ENCODE measurements around the gene NPAS2.

The NPAS2 gene

DNA sequence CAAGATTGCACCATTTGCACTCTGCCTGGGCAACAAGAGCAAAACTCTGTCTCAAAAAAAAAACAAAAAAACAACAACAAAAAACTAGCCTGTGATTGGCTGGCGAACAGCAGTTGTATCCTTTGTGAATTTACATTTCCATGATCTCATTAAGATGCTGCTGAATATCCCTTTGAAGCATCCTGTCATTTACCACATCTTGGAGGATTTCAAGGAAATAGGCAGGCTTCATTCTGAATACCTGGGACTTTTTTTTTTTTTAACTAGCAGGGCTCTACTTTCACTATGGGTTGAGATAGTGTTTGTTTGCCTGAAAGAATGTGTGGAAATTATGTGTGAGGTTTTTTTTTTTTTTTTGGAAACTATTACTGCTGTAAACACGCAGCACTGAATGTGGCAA lies 132.6 kb downstream of the NPAS2 start:
- no peak for DNase-seq

DNA sequence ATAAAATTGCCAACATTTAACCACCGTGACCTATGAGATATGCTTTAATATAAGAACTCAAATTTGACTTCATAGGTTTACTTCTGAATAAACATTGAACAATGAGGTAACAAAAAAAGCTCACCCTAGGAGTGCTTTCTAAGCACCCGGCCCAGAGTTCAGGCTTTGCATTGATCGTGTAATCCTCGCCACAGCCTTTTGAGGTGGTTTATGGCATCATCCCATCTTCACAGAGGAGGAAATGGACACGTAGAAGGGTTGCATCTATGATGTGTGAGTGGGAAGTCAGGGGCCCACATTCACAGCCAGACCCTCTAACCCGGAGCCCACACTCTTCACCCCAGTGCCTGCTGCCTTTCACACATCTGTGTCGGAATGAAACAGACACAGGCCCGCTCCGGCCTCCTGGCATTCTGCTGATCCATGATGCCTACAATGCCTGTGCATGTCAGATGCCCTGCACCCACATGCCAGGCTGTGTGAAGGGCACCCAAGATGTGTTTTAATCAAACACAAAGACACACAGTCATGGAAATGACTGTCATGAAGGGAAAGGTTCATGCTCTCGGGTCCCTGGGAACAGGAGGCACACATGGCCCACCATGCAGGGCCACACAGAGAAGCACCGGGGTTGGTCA lies 133.6 kb downstream of the NPAS2 start:
- DNase-seq = no peak

DNA sequence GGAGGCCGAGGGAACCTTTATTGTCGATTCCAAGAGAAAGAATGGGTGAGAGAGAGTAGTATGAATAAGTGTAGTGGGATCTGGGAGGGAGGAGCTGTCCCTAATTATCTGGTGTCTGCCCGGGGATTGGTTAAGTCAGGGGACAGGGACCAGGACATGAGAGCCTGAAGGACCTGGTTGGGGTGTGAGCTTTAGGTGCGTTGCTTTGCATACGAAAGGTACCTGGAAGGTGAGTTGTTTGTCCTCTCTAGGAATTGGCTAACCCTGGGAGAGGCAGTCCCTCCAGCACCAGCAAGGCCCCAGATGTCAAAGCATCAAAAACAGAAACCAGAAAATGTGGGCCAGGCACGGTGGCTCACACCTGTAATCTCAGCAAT lies 134.1 kb downstream of the NPAS2 start:
- no peak for DNase-seq

DNA sequence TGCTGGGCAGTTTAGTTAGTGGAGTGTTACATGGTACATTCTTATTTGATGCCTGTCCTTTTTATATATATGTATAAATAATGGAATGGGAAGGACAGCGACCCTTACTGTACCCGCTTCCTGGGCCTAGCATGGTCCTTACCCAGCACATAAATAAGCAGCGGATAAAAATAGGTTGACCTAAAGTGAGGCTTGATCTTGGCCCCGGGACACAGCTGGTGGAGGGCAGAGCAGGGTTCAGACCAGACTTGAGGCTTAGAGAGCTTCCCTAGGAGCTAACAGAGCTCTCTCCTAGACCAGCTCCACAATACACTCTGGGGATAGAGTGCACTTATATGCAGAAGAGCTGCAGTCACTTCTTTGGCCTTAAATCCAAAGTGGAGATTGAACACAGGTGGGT lies 135.3 kb downstream of the NPAS2 start:
- no peak for DNase-seq

DNA sequence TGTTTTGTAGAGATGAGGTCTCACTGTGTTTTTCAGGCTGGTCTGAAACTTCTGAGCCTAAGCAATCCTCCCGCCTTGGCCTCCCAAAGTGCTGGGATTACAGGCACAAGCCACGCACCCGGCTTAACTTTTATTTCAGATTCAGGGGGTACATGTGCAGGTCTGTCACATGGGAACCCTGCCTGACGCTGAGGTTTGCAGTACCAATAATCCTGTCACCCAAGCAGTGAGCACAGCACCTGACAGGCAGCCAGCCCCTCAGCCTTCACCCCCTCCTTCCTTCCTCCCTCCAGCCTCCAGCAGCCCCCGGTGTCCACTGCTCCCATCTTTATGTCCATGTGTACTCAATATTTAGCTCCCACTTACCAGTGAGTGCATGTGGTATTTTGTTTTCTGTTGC lies 136.1 kb downstream of the NPAS2 start:
- no peak for DNase-seq

DNA sequence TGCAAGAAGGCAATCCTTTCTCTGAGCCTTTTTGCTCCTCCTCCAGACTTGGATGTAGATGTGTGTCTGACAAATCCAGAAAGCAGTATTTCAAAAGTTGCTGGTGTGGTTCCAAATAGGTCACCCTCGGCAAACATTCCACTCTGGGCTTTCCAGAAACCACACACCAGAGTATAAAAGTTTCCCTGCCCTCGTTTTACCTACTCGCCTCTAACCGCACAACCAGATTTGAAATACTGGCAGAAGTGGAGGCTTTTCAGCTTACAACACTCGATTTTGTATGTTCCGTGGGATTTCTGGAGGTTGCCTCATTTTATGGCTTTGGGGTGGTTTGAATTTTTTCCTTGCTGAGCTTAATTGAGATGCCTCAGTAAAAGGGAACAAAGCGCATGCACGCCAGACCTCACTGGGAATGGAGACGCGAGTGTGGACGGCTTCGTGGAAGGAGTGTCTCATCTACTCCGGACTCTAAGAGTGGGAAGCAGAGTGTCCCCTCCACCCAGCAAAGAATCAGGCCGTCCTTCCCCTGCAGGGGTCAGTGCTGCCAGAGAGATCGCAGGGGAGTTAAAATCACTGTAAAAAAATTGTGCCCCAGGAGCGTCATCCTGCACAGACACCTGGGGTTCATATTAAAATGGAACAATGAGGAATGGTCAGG lies 138.2 kb downstream of the NPAS2 start:
- DNase-seq = no peak

DNA sequence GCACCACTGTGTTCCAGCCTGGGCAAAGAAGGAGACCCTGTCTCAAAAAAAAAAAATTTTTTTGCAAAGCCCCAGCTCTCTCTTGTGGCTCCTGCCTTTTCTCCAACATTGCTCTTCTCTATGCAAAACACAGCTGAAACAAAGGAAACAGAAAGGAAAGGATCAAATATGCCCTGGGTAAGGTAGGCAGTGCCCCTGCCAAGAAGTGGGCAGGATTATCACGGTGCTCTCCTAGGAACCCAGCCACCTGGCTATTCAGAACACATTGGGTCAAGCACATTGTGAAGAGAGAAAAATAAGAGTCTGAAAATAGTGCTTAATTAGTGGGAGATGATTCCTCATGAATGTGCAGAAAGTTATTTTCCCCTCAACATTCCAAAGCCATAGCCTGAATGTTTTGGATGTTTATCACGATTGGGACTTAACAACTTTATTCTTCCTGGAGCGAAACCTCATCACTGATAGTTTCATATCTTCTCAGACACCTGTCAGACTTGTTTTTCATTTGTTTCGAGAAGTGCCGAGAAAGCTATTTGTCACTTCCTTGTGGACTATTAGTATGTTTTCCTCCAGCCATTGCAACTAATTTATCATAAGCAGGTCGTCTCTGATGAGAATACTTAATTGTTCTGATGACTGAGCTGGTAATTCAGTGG lies 139.4 kb downstream of the NPAS2 start:
- no peak for DNase-seq

DNA sequence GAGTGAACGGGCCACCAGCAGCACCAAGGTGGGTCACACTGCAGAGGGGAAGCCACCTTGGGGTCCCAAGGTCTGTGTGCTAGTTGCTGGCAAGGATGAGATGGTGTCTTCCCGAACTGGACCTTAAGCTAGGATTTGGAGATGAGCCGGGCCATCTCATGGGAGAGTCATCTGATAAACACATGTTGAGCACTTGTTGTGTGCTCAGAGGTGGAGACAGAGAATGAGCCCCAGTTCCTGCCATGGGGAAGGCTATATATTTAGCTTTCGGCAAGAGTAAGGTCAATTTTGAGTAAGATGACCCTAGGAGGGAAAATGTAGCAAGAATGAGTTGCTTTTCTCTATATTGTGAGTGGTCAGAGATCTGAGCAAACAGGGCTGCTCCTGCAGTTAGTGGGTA lies 140.7 kb downstream of the NPAS2 start:
- no peak for DNase-seq

DNA sequence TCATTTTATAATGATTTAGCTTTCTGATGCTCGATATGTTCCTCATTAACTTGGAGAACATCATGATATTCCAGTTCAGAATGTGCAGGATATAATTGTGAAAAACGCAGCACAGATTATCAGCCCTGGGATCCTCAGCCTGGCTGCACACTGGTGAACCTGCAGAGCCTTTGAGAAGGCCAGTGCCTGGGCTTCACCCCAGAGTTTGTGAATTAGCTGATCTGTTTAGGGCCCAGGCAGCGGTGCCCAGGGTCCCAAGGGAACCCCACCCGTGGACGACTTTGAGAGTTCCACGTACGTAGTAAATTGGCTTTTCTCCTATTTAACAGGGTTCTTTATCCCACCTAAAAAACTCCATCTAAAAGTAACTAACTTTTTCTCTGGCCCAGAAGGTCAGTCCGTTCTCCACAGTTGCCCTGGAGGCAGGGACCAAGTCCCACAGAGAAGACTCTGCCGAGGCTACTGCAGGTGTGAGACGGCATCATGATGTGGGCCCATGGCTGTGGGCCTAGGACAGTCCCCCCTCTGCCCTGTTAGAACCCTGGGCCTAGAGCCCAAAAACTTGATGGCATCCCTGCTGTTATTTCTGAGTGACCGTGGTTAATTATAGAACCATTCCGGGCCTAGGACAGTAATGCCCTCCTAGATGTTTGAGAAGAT lies 142.6 kb downstream of the NPAS2 start:
- no peak for DNase-seq

DNA sequence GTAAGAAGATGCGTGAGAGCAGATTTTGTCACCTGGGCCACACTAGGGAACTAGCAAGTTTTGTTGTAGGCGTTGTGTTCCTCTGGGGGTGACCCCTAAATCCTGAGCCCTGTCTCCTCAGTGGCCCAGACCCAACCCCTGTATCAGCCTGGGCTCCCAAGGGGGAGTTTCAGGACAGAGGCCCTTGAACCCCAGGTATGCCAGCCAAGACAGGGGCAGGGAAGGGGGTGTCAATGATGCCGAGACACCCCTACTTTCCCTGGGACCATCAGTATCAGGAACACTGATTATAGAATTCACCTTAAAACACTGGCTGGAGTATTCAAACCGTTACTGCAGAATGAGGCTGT lies 143.1 kb downstream of the NPAS2 start:
- DNase-seq = no peak

DNA sequence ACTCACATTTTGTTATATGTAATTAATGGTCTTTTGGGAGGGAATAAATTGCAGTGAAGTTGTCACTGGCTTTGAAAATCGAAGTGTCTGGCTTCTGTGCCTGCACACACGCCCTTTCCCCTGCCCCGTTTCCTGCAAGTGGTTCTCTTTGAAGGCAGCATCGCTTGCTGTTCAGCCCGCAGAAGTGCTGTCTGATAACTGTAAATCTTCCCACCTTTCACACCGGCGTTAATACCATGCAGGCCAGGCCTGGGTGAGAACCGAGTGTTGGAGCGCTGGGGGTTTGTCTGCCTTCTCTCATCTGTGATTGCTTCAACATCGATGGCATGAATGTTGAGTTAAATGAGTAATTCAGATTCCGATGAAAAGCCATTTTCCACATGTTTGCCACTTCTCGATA lies 144.3 kb downstream of the NPAS2 start:
- no peak for DNase-seq

DNA sequence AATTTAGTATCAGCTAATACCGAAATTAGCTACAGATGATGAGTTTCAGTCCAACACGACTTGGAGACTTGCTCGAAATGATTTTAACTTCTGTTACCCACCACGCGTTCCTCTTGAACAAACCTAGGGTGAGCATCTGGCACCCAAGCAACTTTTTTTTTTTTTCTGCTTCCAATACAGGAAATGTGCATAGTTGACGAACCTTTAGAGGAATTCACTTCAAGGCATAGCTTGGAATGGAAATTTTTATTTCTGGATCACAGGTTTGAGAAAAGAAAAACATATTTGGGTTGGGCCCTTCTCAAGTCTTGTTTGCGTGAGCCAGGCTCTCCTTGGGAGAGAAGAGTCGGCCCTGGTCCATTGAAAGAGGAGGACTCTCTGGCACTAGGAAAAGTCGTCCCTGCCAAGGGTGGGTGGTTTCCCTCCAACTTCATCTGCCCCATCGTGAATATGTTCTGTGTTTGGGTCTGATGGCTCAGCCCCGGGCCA lies 144.8 kb downstream of the NPAS2 start:
- DNase-seq = no peak

DNA sequence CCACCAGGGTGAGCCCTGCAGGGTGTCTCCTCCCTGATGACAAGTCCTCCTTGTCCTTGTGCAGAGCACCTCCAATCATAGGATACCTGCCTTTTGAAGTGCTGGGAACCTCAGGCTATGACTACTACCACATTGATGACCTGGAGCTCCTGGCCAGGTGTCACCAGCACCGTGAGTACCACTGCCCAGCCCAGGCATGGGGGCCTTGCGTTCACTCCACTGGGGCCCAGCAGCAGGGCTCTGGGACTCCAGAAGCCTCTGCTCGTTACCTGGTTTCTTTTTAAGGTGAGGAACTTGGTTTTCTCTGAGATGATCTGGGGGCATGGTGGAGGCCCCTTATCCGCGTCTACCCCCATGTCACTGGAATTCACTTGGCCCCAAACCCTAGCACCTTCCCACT lies 145.7 kb downstream of the NPAS2 start:
- DNase-seq = no peak

DNA sequence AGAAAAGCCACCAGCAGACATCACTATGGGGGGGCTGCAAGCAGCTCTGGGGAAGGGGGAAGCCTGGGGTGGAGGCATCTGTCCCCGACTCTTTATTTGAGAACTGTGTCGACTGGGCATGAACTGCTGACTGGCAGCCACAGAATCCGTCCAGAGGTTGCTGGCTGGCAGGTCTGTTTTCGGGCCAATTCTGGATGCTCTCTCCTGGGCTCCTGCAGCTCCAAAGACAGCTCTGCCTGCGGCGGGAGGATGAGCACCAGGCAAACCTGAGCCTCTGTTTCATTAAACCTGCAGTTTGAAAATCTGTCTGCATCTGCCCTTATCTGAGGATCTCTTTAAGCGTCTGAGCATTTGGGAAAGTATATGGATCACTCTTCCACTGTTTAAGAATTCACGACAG lies 147.8 kb downstream of the NPAS2 start:
- no peak for DNase-seq

DNA sequence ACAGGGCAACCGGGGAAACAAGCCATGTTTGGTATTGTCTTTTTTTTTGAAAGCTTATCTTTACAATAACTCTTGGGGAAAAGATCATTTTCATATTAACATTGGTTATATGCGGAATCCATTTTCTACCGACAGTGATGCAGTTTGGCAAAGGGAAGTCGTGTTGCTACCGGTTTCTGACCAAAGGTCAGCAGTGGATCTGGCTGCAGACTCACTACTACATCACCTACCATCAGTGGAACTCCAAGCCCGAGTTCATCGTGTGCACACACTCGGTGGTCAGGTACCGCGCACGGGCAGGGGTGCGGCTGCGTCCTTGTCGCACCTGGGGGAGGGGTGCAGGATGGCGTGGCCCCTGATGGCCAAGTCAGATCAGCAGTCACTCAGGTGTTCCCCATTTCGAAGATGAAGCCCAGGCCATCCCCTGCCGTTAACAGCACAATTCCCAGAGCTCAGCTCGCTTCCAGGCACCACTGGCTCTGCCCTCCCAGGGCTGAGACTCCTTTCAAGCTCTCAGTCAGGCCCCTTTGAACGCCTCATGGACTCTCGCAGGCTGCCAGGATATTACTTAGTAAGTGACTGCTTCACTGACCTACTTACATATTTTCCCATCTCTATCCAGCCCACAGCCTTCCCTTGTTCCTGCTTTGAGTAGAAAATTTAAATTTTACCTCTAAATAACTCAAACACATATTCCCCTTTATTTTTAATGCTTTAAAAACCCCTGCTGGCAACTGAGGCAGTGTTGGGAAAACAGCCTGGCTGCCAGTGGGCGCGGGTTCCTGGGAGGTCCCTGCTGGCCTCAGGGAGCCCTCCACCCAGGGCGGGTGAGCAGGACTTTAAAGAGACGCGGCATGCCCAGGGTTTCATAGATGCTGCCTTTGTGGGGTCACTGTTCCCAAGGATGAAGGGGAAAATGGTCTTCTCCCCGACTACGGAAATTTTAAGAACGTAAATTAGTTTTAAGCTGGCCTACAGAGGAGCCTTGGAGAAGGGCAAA lies 148.5 kb downstream of the NPAS2 start:
- no peak for DNase-seq

DNA sequence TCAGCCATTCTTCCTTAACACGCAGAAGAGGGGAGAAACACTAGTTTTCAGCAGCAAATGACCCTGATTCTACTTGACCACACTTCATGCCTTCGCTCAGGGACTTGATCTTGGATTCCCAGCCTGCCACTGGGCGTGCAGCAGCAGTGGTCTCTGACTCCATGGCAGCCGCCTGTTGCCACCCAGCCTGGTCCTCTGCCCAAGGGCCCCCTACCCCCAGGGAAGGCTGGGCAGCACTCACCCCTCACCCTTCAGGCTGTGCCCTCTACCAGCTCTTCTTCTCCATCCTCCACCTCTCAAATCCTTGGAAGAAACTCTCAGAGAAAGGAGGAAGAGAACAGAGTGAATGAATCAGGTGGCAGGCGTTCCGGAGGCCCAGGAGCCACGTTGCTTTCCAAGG lies 150.1 kb downstream of the NPAS2 start:
- DNase-seq = no peak

DNA sequence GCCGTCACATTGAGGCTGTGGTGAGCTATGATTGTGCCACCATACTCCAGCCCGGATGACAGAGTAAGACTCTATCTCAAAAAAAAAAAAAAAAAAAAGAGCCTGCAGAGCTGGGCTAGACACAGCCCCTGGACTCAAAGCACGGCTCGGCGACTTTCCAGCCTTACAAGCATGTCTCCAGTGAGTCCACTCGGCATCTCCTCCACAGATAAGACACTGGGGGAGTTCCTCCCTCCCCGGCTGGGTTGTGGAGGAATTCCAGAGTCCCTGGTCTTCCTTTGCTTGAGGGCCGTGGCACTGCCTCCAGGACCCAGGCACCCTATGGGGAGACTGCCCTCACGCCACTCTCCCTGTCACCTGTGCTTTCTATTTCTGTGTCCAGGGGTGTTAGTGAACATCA lies 151.3 kb downstream of the NPAS2 start:
- no peak for DNase-seq

DNA sequence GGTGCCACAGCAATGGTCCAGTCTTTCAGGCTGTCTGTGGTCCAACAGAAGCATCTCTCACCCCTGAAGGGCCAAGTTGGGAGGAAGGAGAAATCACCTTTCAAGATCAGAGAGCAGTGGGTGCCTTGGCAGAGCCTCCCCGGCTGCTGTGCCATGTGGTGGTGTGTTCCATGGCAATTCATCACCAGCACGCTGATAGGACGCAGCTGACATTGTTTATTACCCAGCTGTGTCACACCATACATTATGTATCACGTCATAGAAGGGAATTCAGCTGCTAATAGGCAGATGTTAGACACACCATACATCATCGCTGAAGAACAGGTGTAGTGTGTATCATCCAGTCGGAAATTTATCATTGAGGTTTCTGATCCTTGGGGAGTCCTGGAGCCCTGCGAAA lies 152.5 kb downstream of the NPAS2 start:
- DNase-seq = no peak

DNA sequence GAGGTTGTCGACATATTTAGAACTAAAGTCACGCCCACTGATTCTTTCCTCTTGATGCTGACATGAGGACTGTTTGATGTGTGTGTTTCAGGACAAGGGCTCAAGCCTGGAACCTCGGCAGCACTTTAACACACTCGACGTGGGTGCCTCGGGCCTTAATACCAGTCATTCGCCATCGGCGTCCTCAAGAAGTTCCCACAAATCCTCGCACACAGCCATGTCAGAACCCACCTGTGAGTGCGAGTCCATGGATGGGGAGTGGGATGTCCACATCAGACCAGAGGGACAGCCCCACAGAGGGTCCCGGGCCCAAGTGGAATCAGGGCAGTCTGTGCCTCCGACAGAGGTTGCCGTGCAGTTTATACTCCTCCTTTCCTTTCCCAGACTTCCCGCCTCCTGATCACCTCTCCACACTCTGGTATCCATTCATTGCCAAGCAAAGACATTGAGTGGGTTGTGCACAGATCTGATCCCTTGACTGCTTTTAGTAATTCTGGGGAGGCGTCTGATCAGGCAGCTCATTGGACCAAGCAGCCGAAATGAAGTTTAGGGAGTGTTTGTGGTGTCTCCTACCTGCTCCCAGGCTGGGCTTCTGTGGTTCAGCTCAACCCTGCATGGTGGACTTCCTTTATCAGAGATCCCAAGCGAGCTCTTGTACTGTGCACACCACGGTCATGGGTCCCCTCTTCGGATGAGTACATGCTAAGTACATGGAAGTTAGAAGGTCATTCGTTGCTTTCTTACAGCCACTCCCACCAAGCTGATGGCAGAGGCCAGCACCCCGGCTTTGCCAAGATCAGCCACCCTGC lies 155.0 kb downstream of the NPAS2 start:
- no peak for DNase-seq

DNA sequence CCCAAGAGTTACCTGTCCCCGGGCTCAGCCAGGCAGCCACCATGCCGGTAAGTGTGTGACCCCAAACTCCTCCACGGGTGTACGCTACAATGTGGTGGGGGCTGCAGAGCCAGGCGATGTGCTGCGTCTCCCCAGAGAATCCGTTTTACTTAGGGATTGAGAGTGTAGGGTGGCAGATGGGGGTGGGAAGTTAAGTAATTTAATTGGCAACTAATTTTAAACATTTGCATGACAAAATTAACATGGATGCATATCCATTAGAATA lies 155.5 kb downstream of the NPAS2 start:
- DNase-seq = no peak

DNA sequence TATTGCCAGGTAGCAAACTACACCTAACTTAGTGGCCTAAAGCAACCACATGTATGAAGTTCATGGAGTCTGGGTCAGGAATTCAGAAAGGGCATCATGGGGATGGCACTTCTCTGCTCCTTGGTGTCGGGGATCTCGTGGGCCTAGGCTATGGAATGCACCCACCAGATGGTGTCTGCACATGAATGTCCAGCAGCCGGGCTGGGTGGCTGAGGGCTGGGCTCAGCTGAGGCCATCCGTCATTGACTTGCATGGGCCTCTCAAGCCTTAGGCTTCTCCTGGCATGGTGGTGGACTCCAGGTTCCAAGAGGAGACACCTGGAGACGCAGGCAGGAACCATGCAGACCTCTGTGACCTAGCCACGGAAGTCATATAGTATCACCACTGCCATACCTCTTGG lies 156.1 kb downstream of the NPAS2 start:
- DNase-seq = no peak

Measured in activated CD8-positive, alpha-beta memory T cell treated with anti-CD3 and anti-CD28 coated beads, Interleukin-2, amount 50 U/mL, for 48 hours (primary cell).